Measurements from ENCODE around the gene LONP1.
"Not testable (repeated sequence)": the region's sequence is repeated elsewhere in the genome, so short reads cannot be mapped to it uniquely, and the experiment has no call there.

Gene LONP1

GRCh38 chr19:5707576-5708575, 12.1 kb downstream of the LONP1 start:
- DNase-seq (ENCODE audit: insufficient read length, low spot score) (peak; percentile 16), FAIRE-seq (no peak)
- no peak for TF ChIP-seq CTCF (IDR thresholded peaks at IDR 0.05; ENCODE audit: insufficient read depth, missing control alignments)

- no peak for FAIRE-seq
- no peak for DNase-seq (ENCODE audit: insufficient read length, low spot score)
- no peak for TF ChIP-seq CTCF (IDR thresholded peaks at IDR 0.05; ENCODE audit: insufficient read depth, missing control alignments)
These were observed 12.9 kb downstream of the LONP1 start for GRCh38 chr19:5706876-5707573.

- peak; percentile 12 for DNase-seq (ENCODE audit: insufficient read length, low spot score)
- no peak for TF ChIP-seq CTCF (IDR thresholded peaks at IDR 0.05; ENCODE audit: insufficient read depth, missing control alignments)
- FAIRE-seq, result no peak
These were observed 14.4 kb downstream of the LONP1 start for GRCh38 chr19:5705552-5705951.

- TF ChIP-seq CTCF (IDR thresholded peaks at IDR 0.05; ENCODE audit: insufficient read depth, missing control alignments), result no peak
These were observed 15.8 kb downstream of the LONP1 start for GRCh38 chr19:5703819-5704818.

GRCh38 chr19:5702053-5702410, 17.9 kb downstream of the LONP1 start:
- not testable (repeated sequence) for FAIRE-seq; DNase-seq (ENCODE audit: insufficient read length, low spot score)

More at GRCh38 chr19:5703819-5704818, 15.8 kb downstream of the LONP1 start:
- FAIRE-seq, result no peak
- peak; percentile 7 for DNase-seq (ENCODE audit: insufficient read length, low spot score)

GRCh38 chr19:5700455-5701092, 19.4 kb downstream of the LONP1 start:
- no peak for FAIRE-seq
- no peak for TF ChIP-seq CTCF (IDR thresholded peaks at IDR 0.05; ENCODE audit: insufficient read depth, missing control alignments)

More at GRCh38 chr19:5700455-5701092, 19.4 kb downstream of the LONP1 start:
- no peak for DNase-seq (ENCODE audit: insufficient read length, low spot score)

Measured in D721Med (cell line).